GM10847 (cell line): Measurements from ENCODE around the gene ACTR10.

Experiments used
- POLR2A ChIP-seq: IDR thresholded peaks from 2 replicates; pipeline ENCODE4 v1.6.1; 2011; ENCODE audit not compliant: insufficient read length; ENCODE audit errors: extremely low read depth

The ACTR10 gene

DNA sequence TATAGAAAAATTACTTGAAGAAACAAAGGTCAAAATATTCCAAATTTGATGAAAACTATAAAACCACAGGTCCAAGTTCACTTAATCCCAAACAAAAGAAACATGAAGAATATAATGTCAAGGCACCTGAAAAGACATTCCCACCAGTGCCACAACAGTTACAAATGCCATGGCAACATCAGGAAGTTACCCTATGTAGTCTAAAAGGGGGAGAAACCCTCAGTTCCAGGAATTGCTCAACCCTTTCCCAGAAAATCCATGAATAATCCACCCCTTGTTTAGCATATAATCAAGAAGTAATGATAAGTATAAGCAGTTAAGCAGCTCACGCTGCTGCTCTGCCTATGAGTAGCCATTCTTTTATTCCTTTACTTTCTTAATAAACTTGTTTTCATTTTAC is 3.8 kb upstream of the ACTR10 start:
- TF ChIP-seq POLR2A, result no peak

DNA sequence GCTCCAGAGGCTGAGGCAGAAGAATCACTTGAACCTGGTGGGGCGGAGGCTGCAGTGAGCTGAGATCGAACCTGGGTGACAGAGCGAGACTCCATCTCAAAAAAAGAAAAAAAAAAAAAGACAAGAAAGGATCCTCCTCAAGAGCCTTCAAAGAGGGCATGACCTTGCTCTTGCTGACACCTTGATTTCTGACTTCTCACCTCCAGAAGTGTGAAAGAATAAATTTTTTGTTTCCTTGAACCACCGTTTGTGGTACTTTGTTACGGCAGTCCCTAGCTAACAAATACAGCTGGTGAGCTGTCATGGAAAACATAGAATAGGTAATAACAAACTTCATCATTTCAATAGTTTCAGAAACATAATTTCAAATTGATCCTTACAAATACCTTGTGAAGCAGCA is 1.9 kb upstream of the ACTR10 start:
- no peak for TF ChIP-seq POLR2A

DNA sequence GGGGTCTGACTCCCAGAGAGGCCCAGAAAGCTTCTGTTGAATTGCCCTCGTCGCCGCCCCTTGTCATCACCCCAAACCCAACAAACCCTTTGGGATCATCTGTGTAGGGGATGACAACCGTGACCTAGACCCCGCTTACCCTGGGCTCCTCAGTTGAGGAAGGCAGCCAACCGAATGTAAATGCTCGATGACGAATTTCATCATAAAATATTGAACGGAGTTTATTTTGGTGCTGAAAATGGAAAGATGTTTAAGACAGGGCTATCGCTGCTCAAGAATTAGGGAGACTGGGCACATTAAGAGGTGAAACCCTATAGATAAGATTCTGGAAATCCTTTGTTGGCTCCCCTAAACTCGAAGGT is 512 bp downstream of the ACTR10 start:
- TF ChIP-seq POLR2A, result no peak

DNA sequence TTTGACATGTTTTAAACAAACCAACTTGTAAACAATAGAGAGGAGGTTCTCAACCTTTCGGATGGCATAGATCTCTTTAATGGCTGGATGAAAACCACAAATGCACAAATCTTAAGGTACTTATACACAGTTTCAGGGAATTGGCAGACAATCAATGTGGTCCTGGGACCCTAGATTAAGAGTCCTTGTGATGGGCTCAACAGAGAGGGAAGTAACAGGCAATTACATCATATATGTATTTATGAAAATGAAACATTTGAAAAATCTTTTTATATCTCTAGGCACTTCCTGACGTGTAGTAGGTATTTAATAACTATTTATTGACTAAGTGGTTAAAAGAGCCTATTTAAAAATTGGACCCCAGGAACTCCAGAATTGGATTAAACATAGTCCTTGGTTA is 897 bp downstream of the ACTR10 start:
- no peak for TF ChIP-seq POLR2A

DNA sequence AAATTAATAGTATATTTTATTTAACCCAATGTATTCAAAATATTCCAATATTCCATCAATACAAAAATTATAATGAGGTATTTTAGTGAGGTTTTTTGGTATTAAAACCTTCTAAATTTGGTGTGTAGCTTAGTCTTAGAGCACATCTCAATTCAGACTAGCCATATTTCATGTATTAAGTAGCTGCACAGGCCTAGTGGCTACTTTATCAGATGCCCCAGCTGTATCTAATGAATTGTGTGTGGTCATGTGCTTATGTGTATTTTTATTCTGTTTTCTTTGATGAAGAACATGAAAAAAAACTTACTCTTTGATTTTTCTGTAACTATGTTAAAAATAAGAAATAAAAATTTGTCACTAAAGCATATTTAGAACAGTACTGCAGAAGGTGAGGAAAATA is 13.2 kb downstream of the ACTR10 start:
- TF ChIP-seq POLR2A, result no peak

DNA sequence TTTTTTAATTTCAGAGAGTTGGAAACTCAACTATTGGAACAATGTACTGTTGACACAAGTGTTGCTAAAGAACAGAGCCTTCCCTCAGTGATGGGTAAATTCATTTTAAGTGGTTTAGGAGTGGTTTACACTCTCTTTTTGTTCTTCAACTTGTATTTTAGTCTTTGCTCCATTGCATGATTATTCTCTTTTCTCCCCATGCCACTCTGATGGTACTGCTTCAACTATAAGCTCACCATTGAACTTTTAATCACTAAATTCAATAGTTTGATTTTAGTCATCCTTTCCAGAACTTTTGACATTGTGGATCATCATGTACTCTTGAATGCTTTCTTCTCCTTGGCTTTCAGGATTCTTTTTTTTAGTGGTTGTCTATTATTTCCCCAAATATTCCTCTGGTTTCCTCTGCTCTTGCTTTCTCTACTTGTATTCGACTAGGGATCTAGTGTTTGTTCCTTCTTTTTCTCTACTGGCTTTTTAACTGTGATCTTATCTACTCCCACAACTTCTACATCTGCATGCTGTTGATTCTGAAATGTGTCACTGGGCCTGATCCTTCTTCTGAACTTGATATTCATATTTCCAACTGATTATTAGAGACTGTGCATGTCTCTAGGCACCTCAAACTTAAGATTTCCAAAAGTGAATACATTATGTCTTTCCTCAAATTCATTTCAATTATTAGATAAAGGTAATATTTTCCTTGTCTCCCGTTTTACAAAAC is 15.4 kb downstream of the ACTR10 start:
- TF ChIP-seq POLR2A, result no peak

DNA sequence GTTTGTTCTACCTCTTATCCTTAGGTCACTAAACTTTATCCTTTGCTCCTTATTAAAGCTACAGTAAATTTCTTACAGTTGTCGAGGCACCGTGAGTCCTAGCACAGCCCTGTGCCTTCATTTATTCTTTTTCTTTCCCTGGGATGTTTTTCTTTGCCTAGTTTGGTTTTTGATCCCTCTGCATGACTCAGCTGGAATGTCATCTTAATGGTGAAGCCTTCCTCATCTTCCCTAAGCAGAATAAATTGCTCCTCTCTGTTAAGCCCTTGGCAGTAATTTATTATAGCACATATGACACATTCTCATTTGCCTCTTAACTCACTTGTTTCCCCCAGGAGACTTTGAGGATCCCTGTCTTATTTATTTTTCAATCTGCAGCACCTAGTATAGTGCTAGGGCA is 16.6 kb downstream of the ACTR10 start:
- TF ChIP-seq POLR2A, result no peak

DNA sequence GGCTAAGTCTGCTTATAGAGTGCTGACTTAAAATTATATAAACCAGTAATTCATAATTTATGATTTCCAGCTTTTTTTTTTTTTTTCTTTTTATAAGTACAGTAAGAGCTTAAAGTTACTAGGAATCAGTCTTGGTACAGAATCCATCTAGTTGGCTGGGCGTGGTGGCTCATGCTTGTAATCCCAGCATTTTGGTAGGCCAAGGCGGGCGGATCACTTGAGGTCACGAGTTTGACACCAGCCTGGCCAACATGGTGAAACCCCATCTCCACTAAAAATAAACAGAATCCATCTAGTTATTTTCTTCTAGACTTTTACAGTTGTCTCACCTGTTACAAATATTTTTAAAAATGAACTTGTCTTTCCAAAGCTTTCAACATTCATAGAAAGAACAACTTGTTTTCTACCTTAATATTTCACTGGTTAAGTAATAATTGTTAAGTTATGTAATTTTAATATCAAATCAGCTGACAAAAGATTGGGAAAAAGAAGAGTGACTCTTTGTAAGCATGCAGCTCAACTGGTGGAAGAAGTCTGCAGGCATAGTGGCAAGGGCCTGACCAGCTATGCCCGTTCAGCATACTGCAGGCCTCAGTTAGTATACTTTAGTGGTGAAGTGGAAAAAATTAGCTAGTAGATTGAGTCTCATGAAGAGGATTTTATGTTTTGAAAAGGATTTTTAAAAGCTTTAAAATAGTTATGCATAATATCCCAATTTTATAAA is 27.3 kb downstream of the ACTR10 start:
- no peak for TF ChIP-seq POLR2A

DNA sequence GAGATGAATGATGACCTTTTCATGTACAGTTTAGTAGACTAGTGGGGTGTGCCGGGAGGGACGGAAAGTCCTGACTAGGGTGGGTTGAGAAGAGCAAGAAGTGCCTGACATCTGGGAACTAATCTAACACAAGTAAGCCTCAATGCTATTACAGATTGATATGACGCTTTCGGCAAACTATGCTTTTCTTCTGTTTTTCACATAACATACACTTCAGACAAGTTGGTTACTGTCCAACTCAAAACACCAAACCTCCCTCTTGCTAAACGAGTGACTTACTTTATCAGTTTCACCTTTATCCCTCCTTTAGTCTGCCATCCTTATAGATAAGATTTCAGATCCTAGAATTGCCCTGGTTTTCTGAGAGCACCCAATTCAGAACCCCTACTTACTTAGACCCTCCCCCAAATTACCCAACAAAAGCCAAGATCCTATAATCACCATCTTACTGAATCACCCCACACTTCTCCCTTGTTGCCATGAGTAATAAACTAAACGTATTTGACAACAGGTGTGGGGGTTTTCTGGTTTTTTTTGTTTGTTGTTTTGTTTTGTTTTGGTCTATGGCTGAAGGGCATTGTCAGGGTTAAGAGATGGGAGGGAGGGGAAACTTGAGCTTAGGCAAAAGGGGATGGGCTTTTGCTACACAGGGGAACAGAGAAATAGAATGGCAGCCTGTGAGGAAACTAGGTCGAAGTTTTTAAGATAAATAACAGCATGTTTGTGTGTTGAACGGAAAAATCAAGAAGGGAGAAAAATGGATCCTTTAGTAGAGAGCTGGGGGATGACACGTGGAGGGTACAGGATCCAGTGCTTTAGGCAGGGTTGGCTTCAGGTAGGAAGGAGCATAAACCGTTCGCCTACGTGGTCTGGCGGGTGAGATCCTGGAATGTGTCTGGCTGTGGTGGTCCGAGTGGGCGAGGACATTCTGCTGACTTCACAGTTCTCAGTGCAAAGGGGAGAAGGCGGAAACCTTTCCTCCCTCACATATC is 38.6 kb downstream of the ACTR10 start:
- no peak for TF ChIP-seq POLR2A

DNA sequence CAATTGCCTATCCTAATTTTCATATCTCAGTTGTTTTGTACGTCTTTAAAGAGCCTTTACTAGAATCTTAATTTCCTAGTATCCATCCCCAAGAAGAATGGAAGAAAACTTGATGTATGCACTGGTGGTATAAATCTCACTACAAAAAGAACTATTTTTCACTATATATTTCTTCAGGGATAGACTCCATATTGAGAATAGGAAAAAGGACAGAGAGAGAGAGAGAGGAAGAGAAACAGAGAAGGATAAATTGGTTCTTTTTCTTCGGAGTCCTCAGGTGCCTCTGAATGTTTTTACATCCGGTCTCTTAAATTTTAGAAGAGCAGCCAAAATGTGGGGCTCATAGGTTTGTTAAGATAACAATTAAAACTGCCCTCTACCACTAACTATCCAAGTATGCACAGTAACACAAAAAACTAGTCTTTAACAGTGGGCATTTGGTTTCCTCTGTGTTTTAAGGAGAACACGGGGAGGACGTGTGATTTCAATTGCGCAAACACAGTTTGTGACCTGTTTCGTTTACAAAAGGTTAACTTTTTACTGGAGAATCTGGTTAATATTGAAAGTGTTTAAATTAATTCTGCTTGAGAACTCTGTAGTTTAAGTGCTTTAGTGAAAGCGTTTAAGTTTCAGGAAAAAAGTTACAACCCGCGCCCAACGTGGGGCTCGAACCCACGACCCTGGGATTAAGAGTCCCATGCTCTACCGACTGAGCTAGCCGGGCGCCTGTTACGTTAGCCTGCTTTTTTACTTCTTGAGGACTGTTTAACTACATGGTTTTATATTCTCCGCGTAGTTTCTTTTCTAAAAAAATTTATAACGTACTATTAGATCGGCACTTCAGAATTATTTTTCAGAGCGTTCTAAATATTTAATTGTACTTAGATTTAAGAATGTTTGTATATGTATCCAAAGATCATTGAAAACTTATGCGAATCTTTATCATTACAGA is 39.6 kb downstream of the ACTR10 start:
- TF ChIP-seq POLR2A, result no peak

DNA sequence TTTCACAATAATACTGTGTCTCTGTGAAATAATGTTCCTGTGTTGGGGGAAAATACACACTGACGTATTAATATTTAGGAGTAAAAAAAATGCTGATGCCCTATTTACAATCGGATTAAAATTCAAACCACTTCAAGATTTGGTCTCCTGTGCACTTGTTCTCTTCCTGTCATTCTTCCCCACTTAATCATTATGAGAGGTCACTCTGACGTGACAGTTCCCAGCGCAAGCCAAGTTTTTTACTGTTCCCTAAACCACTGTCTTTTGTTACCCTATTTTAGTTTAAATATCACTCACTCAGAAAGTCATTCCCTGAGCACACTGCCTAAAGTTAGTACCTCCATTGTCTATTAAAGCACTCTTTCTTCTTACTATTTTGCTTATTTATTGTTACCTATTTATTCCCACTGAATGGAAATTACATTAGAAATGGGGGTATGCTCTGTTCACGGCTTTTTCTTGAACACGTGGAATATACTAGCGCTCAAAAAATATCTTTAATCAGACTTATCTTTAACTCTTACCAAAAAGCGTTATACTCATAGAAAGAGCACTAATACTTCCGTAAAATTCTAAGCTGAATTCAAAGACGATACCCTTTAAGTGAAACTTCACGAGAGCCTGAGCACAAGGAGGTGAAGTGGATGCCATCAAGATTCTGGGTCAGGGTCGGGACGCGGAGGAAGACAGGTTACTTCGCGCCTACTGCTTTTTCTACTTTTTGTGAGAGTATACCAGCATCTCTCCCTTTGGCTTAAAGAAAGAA is 44.0 kb downstream of the ACTR10 start:
- TF ChIP-seq POLR2A, result no peak

DNA sequence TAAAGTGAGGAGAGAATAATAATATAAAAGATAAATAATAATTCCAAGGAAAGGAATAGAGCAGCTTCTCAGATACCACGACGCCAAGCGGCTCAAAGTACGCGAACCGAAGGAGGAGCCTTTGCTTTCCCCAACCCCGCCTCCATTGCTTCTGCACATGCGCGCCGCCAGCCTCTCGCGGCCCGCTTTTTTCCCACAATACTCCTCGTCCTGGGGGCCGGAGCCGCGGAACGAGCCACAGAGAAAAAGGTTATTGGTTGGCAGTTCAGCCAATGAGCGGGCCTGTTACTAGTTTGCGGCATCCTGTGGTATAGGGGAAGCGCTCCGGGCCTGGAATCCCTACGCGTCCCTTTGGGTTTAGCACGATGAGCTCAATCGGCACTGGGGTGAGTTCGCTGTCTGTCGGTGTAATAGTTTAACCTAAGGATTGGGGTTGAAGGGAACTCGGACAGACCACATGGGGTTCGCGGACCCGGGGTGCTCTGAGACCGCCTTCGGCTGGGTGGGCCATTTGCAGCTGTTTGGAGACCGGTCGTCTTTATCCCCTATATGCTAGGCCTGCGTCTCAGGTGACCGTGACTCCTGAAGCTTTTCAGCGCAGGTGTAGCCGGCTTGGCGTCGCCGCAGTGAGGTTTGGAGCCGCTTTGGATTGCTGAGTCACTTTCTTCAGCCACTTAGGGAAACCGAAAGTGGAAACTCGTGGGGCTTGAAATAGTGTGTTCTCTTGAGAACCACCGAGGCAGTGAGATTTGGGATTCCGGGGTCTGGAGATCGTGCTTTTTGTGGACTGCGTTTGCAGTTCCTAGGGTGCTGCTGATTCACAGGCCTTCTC is 44.8 kb downstream of the ACTR10 start, which contains the start of gene PSMA3:
Gene PSMA3 (plus strand): TSS at position 288 of the 832 bp plus-strand sequence. CDS start 78 bp downstream, at position 366.
- TF ChIP-seq POLR2A, result peak; percentile 86

DNA sequence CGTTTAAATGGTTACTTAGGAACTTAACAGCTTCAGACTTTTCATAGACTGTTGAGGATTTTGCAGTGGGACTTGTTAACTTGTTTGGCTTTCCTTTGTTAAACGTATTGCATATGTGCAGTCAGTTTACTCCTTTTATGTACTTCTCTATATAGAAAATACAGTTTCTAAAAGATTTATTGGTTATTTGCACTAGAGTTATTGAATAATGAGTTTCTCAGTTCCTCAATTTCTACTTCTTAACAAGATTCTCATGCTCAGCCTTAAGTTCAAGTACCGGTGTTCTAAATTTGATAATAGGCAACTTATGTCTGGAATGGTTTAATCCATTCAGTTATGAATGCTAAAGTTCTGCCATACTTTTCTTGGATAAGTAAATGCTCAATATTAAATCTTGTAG is 45.6 kb downstream of the ACTR10 start:
- TF ChIP-seq POLR2A, result no peak
